HG02610 (cell line): ENCODE results near the gene TADA3.
A peak's percentile ranks its signal among the peaks of the same experiment; 100 is the strongest.

Source experiments
- ATAC-seq: cut with Tn5 transposase; IDR thresholded peaks from one replicate; pipeline ENCODE4 v1.9.1; 2021; ENCODE audit warnings: mild to moderate bottlenecking, moderate library complexity; ENCODE audit not compliant: unreplicated experiment

TADA3 gene

DNA sequence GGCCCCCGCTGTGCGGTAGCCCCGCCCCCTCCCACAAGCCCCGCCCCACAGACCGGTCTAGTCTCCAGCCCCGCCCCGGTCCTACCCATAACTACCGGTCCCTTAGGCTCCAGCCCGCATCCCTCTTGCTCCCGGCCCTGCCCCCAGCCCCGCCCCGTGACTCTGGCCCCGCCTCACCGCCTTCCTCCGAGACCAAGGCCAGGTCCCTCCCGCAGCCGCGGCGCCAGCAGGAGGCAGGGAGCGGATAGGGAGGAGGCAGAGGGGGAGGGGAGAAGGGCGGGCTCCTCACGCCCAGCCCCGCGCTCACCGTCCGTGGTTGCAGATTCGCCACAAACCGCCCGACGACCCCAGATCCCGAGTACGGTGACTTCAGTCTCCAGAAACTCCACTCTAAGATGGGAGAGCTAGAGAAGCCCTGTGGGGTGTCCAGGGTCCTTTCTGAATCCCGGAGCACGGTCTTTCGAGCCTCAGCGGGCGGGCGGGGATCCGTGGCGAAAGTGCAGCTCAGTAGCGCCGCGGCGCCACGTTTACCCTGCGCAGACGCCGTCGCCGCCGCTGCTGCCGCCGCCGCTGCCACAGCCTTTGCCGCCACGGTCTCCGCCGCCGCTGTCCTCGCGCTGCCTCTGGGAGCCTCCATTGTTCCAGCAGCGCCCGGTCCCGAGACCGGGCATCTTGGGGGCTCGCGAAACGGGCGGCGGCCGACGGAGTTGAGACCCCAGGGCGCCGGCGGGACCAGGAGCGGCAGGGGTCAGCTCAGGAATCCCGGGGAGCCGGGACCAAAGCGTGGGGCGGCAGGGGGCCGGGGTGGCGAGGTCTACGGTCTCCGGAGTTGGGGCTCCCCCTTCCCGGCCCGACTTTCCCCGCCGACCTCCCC lies 60.8 kb downstream of the TADA3 start, which contains the start of gene BRPF1:
BRPF1 (plus strand) TSS at position 530 of the 874 bp plus-strand sequence. CDS start 2,406 bp downstream, outside the sequence.
- ATAC-seq, result peak; percentile 96

DNA sequence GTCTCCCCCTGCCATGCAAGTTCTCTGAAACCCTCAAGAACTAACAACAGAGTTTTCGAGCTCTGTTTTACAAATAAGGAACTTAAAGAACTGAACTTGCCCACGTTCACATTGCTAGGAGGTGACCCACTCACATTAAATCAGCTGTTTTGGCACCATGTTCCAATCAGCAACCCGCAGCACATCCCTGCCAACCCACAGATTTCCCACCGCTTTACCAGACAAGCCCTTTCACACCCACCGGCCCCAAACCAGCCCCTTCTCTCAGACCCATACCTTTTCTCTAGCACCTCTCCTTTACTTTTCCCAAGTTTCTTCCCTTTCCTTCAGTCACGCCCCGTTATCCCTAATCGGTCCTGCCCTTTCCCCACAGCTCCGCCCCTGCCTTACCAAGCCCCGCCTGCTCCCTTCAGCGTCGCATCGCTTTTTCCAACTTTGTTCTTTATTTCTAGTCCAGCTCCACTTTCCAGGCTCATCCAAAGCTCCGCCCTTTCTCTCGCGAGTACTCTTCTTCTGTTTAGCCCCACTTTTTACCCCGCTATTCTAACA lies 61.5 kb downstream of the TADA3 start:
- peak; percentile 39 for ATAC-seq
